ENCODE measurements around the gene KRT39. TPM values are rescaled to one million over a fixed set of nuclear protein-coding genes. Genes with fewer than 3 reads are reported as not detected.

KRT39 gene
- total RNA-seq, 2 donors from 2014 or later: not detected

DNA sequence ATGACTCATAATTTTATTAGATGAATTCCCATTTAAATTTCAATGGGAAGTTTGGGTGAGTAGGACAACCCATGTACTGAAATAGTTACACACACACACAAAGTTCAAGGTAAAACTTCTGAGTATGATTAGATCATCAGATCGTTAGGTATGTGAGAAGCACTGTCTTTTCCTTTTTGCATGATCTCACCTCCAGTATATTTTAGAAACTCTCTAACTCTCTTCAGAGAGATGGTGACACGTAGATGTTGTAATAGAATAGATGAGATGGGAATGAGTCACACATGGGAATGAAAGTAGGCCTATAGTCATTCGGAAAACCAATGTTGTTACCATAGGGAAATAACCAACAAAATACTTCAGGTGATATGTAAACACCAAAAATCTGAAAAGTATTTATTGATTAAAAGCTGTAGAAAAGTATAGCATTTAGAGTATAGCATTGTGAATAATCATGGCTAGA lies 51.5 kb downstream of the KRT39 start:
- no peak overlapping the region for H3K9ac ChIP-seq (ENCODE audit: extremely low read depth, low read length, poor library complexity, severe bottlenecking)

DNA sequence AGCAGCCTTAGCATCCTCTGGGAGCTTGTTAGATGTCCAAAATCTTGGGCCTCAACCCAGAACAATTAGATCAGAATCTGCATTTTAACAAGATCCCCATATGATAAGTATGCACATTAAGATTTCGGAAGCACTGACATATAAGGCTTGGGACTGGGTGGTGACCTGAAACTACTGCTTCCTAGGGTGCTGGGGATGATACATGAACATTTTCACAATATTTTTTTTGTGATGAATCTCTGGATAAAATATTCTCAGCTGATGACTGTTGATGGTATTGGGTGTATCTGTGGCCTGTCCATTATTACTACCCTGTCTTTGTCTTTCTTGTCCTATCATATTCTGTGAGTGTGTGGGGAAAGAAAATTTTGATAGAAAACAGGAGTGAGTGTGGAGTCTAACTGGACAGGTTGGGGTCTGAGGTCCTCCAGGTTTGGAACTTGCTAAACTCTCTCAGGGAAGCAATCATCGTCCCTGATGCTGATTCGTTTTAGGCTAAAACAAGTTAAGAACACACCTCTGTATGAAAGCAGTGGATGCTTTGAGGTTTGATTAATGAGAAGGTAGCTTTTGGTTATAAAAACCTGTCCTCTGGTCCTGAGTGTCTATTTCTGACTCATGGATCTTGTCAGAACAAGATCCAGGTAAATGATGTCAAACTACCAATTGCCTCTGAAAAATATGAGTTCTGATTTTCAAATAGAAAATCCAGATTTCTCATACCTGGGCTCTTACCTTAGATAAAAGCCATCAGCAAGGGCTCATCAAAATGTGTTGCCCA lies 52.5 kb downstream of the KRT39 start:
- Mint-ChIP-seq H3K27ac (no peak overlapping the region), H3K36me3 (ENCODE audit: low read depth) (no peaks in the 10 kb centered on the region)

More for the DNA sequence above, 51.5 kb downstream of the KRT39 start:
- Histone ChIP-seq H3K4me1 (ENCODE audit: control insufficient read depth, insufficient read depth, low read length) (no peaks in the 10 kb centered on the region), H3K27ac (ENCODE audit: low read depth, low read length) (no peak overlapping the region), H3K27me3 (ENCODE audit: control insufficient read depth, insufficient read depth, low read length, poor library complexity, severe bottlenecking) (no peaks in the 10 kb centered on the region), H3K36me3 (ENCODE audit: control insufficient read depth, insufficient read depth, low read length) (no peaks in the 10 kb centered on the region), H3K9me3 (ENCODE audit: control insufficient read depth, low read length) (no peaks in the 10 kb centered on the region), H3K4me3 (ENCODE audit: low read length) (no peak overlapping the region)
- Mint-ChIP-seq H3K36me3 (ENCODE audit: low read depth) (no peaks in the 10 kb centered on the region), H3K4me1 (no peaks in the 10 kb centered on the region), H3K27ac (no peak overlapping the region), H3K27me3 (ENCODE audit: insufficient read depth) (peaks cover 2% of the 10 kb centered on the region), H3K4me3 (no peak overlapping the region), H3K9me3 (no peaks in the 10 kb centered on the region)
- WGBS, 2 experiments (ENCODE audit: insufficient coverage in 1 of 2, insufficient read length in 1 of 2): 88 to 100% methylated on average over 1 to 2 of the region's 3 CpGs
- no peak for DNase-seq
- TF ChIP-seq CTCF (conservative IDR thresholded peaks at IDR 0.05): no peak

DNA sequence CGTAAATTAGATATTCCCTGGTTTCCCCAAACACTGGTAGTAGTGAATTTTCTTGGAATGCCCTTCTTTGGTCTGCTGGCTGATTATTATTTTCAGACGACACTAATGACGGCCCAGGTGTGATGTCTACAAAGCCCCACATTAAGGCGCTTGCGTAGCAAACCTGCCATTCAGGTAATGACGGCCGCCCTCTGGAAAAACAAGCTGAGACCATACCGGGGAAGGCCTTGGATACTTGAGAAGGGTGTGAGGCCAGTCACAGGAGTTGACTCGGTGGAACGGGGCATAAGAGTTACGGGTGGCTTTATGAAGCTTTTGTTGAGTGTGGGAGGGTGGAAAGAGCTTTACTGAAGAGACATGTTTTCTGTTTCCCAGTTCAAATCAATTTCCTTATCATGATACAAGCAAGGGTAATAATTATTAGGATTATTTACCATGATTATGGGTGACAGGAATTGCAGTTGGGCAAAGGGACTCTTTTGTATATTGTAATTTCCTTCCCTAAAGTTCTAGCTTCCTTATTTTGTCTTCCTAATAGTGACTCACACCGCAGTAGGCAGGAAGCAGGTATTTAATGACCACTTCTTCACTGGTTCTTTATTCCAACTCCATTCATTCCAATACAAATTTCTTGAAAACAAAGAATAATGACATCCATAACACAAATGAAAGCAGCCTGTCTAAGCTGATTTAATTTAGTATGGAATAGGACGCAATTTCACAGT lies 54.1 kb downstream of the KRT39 start:
- Histone ChIP-seq H3K9me3 (ENCODE audit: control insufficient read depth, low read length) (no peaks in the 10 kb centered on the region), H3K9ac (ENCODE audit: extremely low read depth, low read length, poor library complexity, severe bottlenecking) (no peak overlapping the region), H3K4me3 (ENCODE audit: low read length) (no peak overlapping the region), H3K36me3 (ENCODE audit: control insufficient read depth, insufficient read depth, low read length) (no peaks in the 10 kb centered on the region), H3K4me1 (ENCODE audit: control insufficient read depth, insufficient read depth, low read length) (no peaks in the 10 kb centered on the region), H3K27me3 (ENCODE audit: control insufficient read depth, insufficient read depth, low read length, poor library complexity, severe bottlenecking) (no peaks in the 10 kb centered on the region), H3K27ac (ENCODE audit: low read depth, low read length) (no peak overlapping the region)
- peaks cover 3% of the 10 kb centered on the region for H3K27me3 Mint-ChIP-seq (ENCODE audit: insufficient read depth)
- H3K4me3 Mint-ChIP-seq: no peak overlapping the region
- H3K27ac Mint-ChIP-seq: no peak overlapping the region
- H3K4me1 Mint-ChIP-seq: peaks cover 9% of the 10 kb centered on the region
- no peaks in the 10 kb centered on the region for H3K36me3 Mint-ChIP-seq (ENCODE audit: low read depth)
- no peak for DNase-seq
- no peaks in the 10 kb centered on the region for H3K9me3 Mint-ChIP-seq
- 95 to 100% methylated on average over 9 to 13 of the region's 13 CpGs for WGBS, 2 experiments (ENCODE audit: insufficient coverage in 1 of 2, insufficient read length in 1 of 2)
- TF ChIP-seq CTCF (conservative IDR thresholded peaks at IDR 0.05): no peak

More for the DNA sequence above, 52.5 kb downstream of the KRT39 start:
- H3K4me3 Mint-ChIP-seq: no peak overlapping the region
- WGBS, 2 experiments (ENCODE audit: insufficient coverage in 1 of 2, insufficient read length in 1 of 2): 92 to 100% methylated on average over 3 of the region's 3 CpGs
- H3K4me3 ChIP-seq (ENCODE audit: low read length): no peak overlapping the region
- H3K27me3 Mint-ChIP-seq (ENCODE audit: insufficient read depth): peaks cover 2% of the 10 kb centered on the region
- no peaks in the 10 kb centered on the region for H3K9me3 ChIP-seq (ENCODE audit: control insufficient read depth, low read length)
- no peaks in the 10 kb centered on the region for H3K27me3 ChIP-seq (ENCODE audit: control insufficient read depth, insufficient read depth, low read length, poor library complexity, severe bottlenecking)
- H3K27ac ChIP-seq (ENCODE audit: low read depth, low read length): no peak overlapping the region
- no peaks in the 10 kb centered on the region for H3K4me1 Mint-ChIP-seq
- H3K9me3 Mint-ChIP-seq: no peaks in the 10 kb centered on the region
- TF ChIP-seq CTCF (conservative IDR thresholded peaks at IDR 0.05): no peak
- no peak overlapping the region for H3K9ac ChIP-seq (ENCODE audit: extremely low read depth, low read length, poor library complexity, severe bottlenecking)
- no peaks in the 10 kb centered on the region for H3K4me1 ChIP-seq (ENCODE audit: control insufficient read depth, insufficient read depth, low read length)
- no peaks in the 10 kb centered on the region for H3K36me3 ChIP-seq (ENCODE audit: control insufficient read depth, insufficient read depth, low read length)
- DNase-seq: no peak

Data from endodermal cell (in vitro differentiated cells).